Neural progenitor cell (in vitro differentiated cells): ENCODE results near the gene CAVIN4. TPM values are rescaled to one million over a fixed set of nuclear protein-coding genes. Genes with fewer than 3 reads are reported as not detected.

Source experiments
- DNase-seq: peaks from one replicate; pipeline ENCODE4 v3.0.0-alpha.2; 2016; ENCODE audit warnings: low spot score
- H2AFZ ChIP-seq: fragments of 200-600 bp; sonication (generic); replicated peaks from 2 replicates; pipeline ENCODE4 v1.6.1; 2016; ENCODE audit warnings: antibody characterized with exemption
- H3F3A ChIP-seq: fragments of 200-600 bp; sonication (generic); 2 replicates; pipeline ENCODE4 v1.6.1; 2016; ENCODE audit warnings: antibody characterized with exemption, low read depth
- H3K27ac ChIP-seq: fragments of 200-600 bp; sonication (generic); 2 replicates; pipeline ENCODE4 v1.5.1; 2016; ENCODE audit warnings: mild to moderate bottlenecking
- H3K27me3 ChIP-seq: fragments of 200-600 bp; sonication (generic); 2 replicates; pipeline ENCODE4 v1.6.1; 2016; ENCODE audit warnings: mild to moderate bottlenecking, moderate library complexity
- H3K36me3 ChIP-seq: fragments of 200-600 bp; sonication (generic); 2 replicates; pipeline ENCODE4 v1.5.1; 2016
- H3K4me1 ChIP-seq: fragments of 200-600 bp; sonication (generic); 2 replicates; pipeline ENCODE4 v1.6.1; 2016; ENCODE audit warnings: mixed run types
- H3K4me2 ChIP-seq: fragments of 200-600 bp; sonication (generic); 2 replicates; pipeline ENCODE4 v1.6.1; 2016
- H3K4me3 ChIP-seq: fragments of 200-600 bp; sonication (generic); 2 replicates; pipeline ENCODE4 v1.5.1; 2016
- H3K79me2 ChIP-seq: fragments of 200-600 bp; sonication (generic); 2 replicates; pipeline ENCODE4 v1.6.1; 2016; ENCODE audit warnings: low read depth
- H3K9ac ChIP-seq: fragments of 200-600 bp; sonication (generic); 2 replicates; pipeline ENCODE4 v1.6.1; 2016
- H3K9me3 ChIP-seq: fragments of 200-600 bp; sonication (generic); 2 replicates; pipeline ENCODE4 v1.5.1; 2016; ENCODE audit warnings: low read depth
- H4K20me1 ChIP-seq: fragments of 200-600 bp; sonication (generic); 2 replicates; pipeline ENCODE4 v1.6.1; 2016; ENCODE audit warnings: low read depth
- H3K27ac Mint-ChIP-seq: 3 replicates; pipeline ENCODE4 v1.8.0; 2021; ENCODE audit warnings: mixed read lengths
- H3K27me3 Mint-ChIP-seq: 2 replicates; pipeline ENCODE4 v1.8.0; 2022; ENCODE audit warnings: low read depth, mild to moderate bottlenecking, inconsistent platforms, moderate library complexity, mixed read lengths; ENCODE audit not compliant: insufficient read depth
- H3K36me3 Mint-ChIP-seq: 3 replicates; pipeline ENCODE4 v1.8.0; 2021; ENCODE audit warnings: mixed read lengths
- H3K4me1 Mint-ChIP-seq: 3 replicates; pipeline ENCODE4 v1.8.0; 2021; ENCODE audit warnings: mixed read lengths
- H3K4me3 Mint-ChIP-seq: 3 replicates; pipeline ENCODE4 v1.8.0; 2021; ENCODE audit warnings: mild to moderate bottlenecking, moderate library complexity, mixed read lengths
- H3K9me3 Mint-ChIP-seq: 3 replicates; pipeline ENCODE4 v1.8.0; 2020; ENCODE audit warnings: mixed read lengths
- CTCF ChIP-seq: fragments of 200-600 bp; sonication (generic); IDR thresholded peaks from 2 replicates; pipeline ENCODE4 v1.5.1; 2017; ENCODE audit warnings: antibody characterized with exemption, mild to moderate bottlenecking
- EZH2 ChIP-seq: fragments of 200-600 bp; sonication (generic); IDR thresholded peaks from 2 replicates; pipeline ENCODE4 v1.6.1; 2017; ENCODE audit warnings: antibody characterized with exemption, mild to moderate bottlenecking, moderate library complexity
- EZH2phosphoT487 ChIP-seq: fragments of 200-600 bp; sonication (generic); IDR thresholded peaks from 2 replicates; pipeline ENCODE4 v1.6.1; 2017; ENCODE audit warnings: antibody characterized with exemption
- total RNA-seq: library from RNA; depleted of rRNA; stranded (reverse); fragments of >200 nt; gene quantifications from 2 replicates; pipeline ENCODE4 v1.2.3, GENCODE V29; 2015; ENCODE audit warnings: low replicate concordance

Gene CAVIN4
- 6.1 and 8.8 TPM in 2 replicates for total RNA-seq

GRCh38 chr9:100577776-100578448, at the start of gene CAVIN4:
Gene CAVIN4, plus strand, starts transcription at chr9:100578079. Its CDS starts 65 bp downstream, at chr9:100578144.
- Histone ChIP-seq H3K27me3 (no peaks in the 10 kb centered on the region), H3K79me2 (peaks cover 8% of the 10 kb centered on the region), H3K27ac (no peak within 1 kb of the TSS), H3K36me3 (peaks cover 17% of the 10 kb centered on the region), H4K20me1 (peaks cover 25% of the 10 kb centered on the region), H3K9me3 (no peaks in the 10 kb centered on the region), H3K4me2 (no peak within 1 kb of the TSS), H2AFZ (no peak within 1 kb of the TSS), H3K9ac (no peak within 1 kb of the TSS), H3K4me1 (no peaks in the 10 kb centered on the region), H3K4me3 (no peak within 1 kb of the TSS), H3F3A (no peaks in the 10 kb centered on the region)
- Mint-ChIP-seq H3K4me1 (no peaks in the 10 kb centered on the region), H3K27ac (peak within 1 kb of the TSS; percentile 65), H3K9me3 (no peaks in the 10 kb centered on the region), H3K27me3 (no peaks in the 10 kb centered on the region), H3K4me3 (no peak within 1 kb of the TSS), H3K36me3 (peaks cover 27% of the 10 kb centered on the region)
- DNase-seq = no peak
- no peak for TF ChIP-seq EZH2phosphoT487

GRCh38 chr9:100534401-100534800, 43.5 kb upstream of the CAVIN4 start:
- Histone ChIP-seq H3K27me3 (no peaks in the 10 kb centered on the region), H3K9me3 (no peaks in the 10 kb centered on the region), H3K27ac (peak overlapping the region; percentile 53), H3K79me2 (peaks cover 58% of the 10 kb centered on the region), H2AFZ (no peak overlapping the region), H4K20me1 (peaks cover 4% of the 10 kb centered on the region), H3K4me1 (no peaks in the 10 kb centered on the region), H3F3A (peaks cover 11% of the 10 kb centered on the region), H3K4me2 (no peak overlapping the region), H3K9ac (no peak overlapping the region), H3K4me3 (no peak overlapping the region), H3K36me3 (peaks cover 19% of the 10 kb centered on the region)
- no peak for DNase-seq
- no peak overlapping the region for H3K4me3 Mint-ChIP-seq
- peaks cover 2% of the 10 kb centered on the region for H3K27me3 Mint-ChIP-seq
- TF ChIP-seq EZH2 (no peak), EZH2phosphoT487 (no peak), CTCF (no peak)
- H3K27ac Mint-ChIP-seq = no peak overlapping the region
- peaks cover 10% of the 10 kb centered on the region for H3K9me3 Mint-ChIP-seq
- peaks cover 2% of the 10 kb centered on the region for H3K4me1 Mint-ChIP-seq
- peaks cover 36% of the 10 kb centered on the region for H3K36me3 Mint-ChIP-seq

- Histone ChIP-seq H3K9me3 (peaks cover 10% of the 10 kb centered on the region), H2AFZ (no peak overlapping the region), H3K27me3 (no peaks in the 10 kb centered on the region), H3K27ac (no peak overlapping the region), H3K9ac (no peak overlapping the region), H4K20me1 (peaks cover 4% of the 10 kb centered on the region), H3K4me2 (no peak overlapping the region), H3K4me1 (no peaks in the 10 kb centered on the region), H3F3A (no peaks in the 10 kb centered on the region), H3K79me2 (peaks cover 99% of the 10 kb centered on the region), H3K4me3 (no peak overlapping the region), H3K36me3 (peaks cover 44% of the 10 kb centered on the region)
- Mint-ChIP-seq H3K9me3 (peaks cover 39% of the 10 kb centered on the region), H3K4me1 (no peaks in the 10 kb centered on the region), H3K4me3 (no peak overlapping the region), H3K27ac (no peak overlapping the region), H3K36me3 (peaks cover 70% of the 10 kb centered on the region), H3K27me3 (no peaks in the 10 kb centered on the region)
- TF ChIP-seq EZH2phosphoT487 = no peak
- no peak for TF ChIP-seq CTCF
- no peak for TF ChIP-seq EZH2
- DNase-seq = no peak
Observed at GRCh38 chr9:100540327-100540726, 37.6 kb upstream of the CAVIN4 start.

GRCh38 chr9:100549048-100549447, 28.8 kb upstream of the CAVIN4 start:
- Histone ChIP-seq H4K20me1 (peaks cover 6% of the 10 kb centered on the region), H3K27me3 (no peaks in the 10 kb centered on the region), H3K4me1 (no peaks in the 10 kb centered on the region), H3K36me3 (peaks cover 50% of the 10 kb centered on the region), H3K9me3 (no peaks in the 10 kb centered on the region), H3F3A (peaks cover 7% of the 10 kb centered on the region), H2AFZ (no peak overlapping the region), H3K4me3 (no peak overlapping the region), H3K4me2 (no peak overlapping the region), H3K27ac (no peak overlapping the region), H3K9ac (no peak overlapping the region), H3K79me2 (peaks cover 63% of the 10 kb centered on the region)
- H3K27me3 Mint-ChIP-seq = no peaks in the 10 kb centered on the region
- no peaks in the 10 kb centered on the region for H3K4me1 Mint-ChIP-seq
- no peak overlapping the region for H3K27ac Mint-ChIP-seq
- no peak for TF ChIP-seq EZH2
- no peak overlapping the region for H3K4me3 Mint-ChIP-seq
- H3K9me3 Mint-ChIP-seq = peaks cover 26% of the 10 kb centered on the region
- H3K36me3 Mint-ChIP-seq = peaks cover 54% of the 10 kb centered on the region
- DNase-seq = no peak
